ENCODE data around the gene C19orf47.
"Not testable (repeated sequence)": the region's sequence is repeated elsewhere in the genome, so short reads cannot be mapped to it uniquely, and the experiment has no call there.

C19orf47 gene

GRCh38 chr19:40376286-40376862 lies 28.2 kb upstream of the C19orf47 start:
- DNase-seq (ENCODE audit: low spot score): no peak

- DNase-seq (ENCODE audit: low spot score): no peak
Observed at GRCh38 chr19:40374084-40374483, 25.9 kb upstream of the C19orf47 start.

GRCh38 chr19:40371802-40372122 lies 23.6 kb upstream of the C19orf47 start:
- no peak for DNase-seq (ENCODE audit: low spot score)

GRCh38 chr19:40370997-40371801 lies 23.0 kb upstream of the C19orf47 start:
- no peak for DNase-seq (ENCODE audit: low spot score)

GRCh38 chr19:40370253-40370652 lies 22.1 kb upstream of the C19orf47 start:
- not testable (repeated sequence) for DNase-seq (ENCODE audit: low spot score)

GRCh38 chr19:40369797-40370196 lies 21.6 kb upstream of the C19orf47 start:
- DNase-seq (ENCODE audit: low spot score): no peak

GRCh38 chr19:40367577-40368434 lies 19.6 kb upstream of the C19orf47 start:
- no peak for DNase-seq (ENCODE audit: low spot score)

- no peak for DNase-seq (ENCODE audit: low spot score)
Observed at GRCh38 chr19:40366697-40367561, 18.7 kb upstream of the C19orf47 start.

GRCh38 chr19:40365613-40366401 lies 17.6 kb upstream of the C19orf47 start:
- no peak for DNase-seq (ENCODE audit: low spot score)

- no peak for DNase-seq (ENCODE audit: low spot score)
Observed at GRCh38 chr19:40365010-40365409, 16.8 kb upstream of the C19orf47 start.

GRCh38 chr19:40363069-40363468 lies 14.9 kb upstream of the C19orf47 start:
- DNase-seq (ENCODE audit: low spot score): no peak

- DNase-seq (ENCODE audit: low spot score): no peak
Observed at GRCh38 chr19:40362160-40362559, 14.0 kb upstream of the C19orf47 start.

GRCh38 chr19:40360708-40361241 lies 12.6 kb upstream of the C19orf47 start:
- no peak for DNase-seq (ENCODE audit: low spot score)

GRCh38 chr19:40360020-40360707 lies 12.0 kb upstream of the C19orf47 start:
- DNase-seq (ENCODE audit: low spot score): no peak

- DNase-seq (ENCODE audit: low spot score): no peak
Observed at GRCh38 chr19:40358773-40359172, 10.6 kb upstream of the C19orf47 start.

GRCh38 chr19:40357640-40358039 lies 9.4 kb upstream of the C19orf47 start:
- DNase-seq (ENCODE audit: low spot score): no peak

- DNase-seq (ENCODE audit: low spot score): no peak
Observed at GRCh38 chr19:40356681-40357595, 8.7 kb upstream of the C19orf47 start.

- no peak for DNase-seq (ENCODE audit: low spot score)
Observed at GRCh38 chr19:40355975-40356680, 7.9 kb upstream of the C19orf47 start.

All from HuH-7.5 (cell line).